Endothelial cell of umbilical vein (primary cell): ENCODE results near the gene NUAK1.

Experiments
- EZH2 ChIP-seq: IDR thresholded peaks from 2 replicates; pipeline ENCODE4 v1.6.1; 2012; ENCODE audit warnings: borderline replicate concordance, low read depth, mild to moderate bottlenecking, moderate library complexity, low read length, inconsistent platforms; ENCODE audit not compliant: severe bottlenecking
- GATA2 ChIP-seq: IDR thresholded peaks from 2 replicates; pipeline ENCODE4 v1.7.0; 2011; ENCODE audit warnings: low read depth, mild to moderate bottlenecking, moderate library complexity, mixed read lengths, low read length; ENCODE audit not compliant: insufficient read length, insufficient read depth
- POLR2A ChIP-seq: IDR thresholded peaks from 2 replicates; pipeline ENCODE4 v1.6.1; 2012; ENCODE audit warnings: low read depth, mild to moderate bottlenecking, control low read depth, low read length
- POLR2AphosphoS5 ChIP-seq: IDR thresholded peaks from 2 replicates; pipeline ENCODE4 v1.6.1; 2012; ENCODE audit warnings: low read depth, mild to moderate bottlenecking, control low read depth, low read length, moderate library complexity; ENCODE audit not compliant: insufficient read depth
- TF ChIP-seq, protein P1 (sequence below), 2 donors: IDR thresholded peaks; 1 replicate in 1 of 2; 2 replicates in 1 of 2; pipeline ENCODE4 v1.5.1; 2011; ENCODE audit warnings: low read length in 2 of 2, mild to moderate bottlenecking in 2 of 2, moderate library complexity in 2 of 2, control low read depth in 1 of 2, inconsistent platforms in 1 of 2, low read depth in 1 of 2; ENCODE audit not compliant: insufficient read depth in 1 of 2; ENCODE audit errors: extremely low read depth in 1 of 2

DNA sequence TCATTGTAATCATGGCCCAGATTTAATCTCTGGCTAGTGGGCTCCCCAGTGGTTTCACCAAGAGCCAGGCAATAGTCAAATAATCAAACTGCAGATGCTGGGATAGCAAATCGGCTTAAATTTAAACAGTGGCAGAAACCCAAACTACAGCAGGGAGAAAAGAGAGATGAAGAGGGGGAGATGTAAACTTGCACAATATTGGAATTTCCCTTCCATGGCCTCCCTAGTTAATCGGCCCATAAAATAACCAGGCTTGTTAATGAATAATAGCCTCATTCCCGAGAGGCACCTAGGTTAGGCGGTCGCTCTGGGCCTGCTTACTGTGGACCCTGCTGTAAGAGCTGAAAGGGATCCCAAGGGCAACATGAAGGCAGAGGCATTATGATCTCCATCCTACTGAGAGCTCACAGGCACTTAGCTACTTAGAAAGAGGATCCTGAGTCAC is 116.2 kb downstream of the NUAK1 start:
- TF ChIP-seq GATA2 (no peak), POLR2A (no peak), POLR2AphosphoS5 (no peak), EZH2 (no peak)
- TF ChIP-seq, protein P1, sequence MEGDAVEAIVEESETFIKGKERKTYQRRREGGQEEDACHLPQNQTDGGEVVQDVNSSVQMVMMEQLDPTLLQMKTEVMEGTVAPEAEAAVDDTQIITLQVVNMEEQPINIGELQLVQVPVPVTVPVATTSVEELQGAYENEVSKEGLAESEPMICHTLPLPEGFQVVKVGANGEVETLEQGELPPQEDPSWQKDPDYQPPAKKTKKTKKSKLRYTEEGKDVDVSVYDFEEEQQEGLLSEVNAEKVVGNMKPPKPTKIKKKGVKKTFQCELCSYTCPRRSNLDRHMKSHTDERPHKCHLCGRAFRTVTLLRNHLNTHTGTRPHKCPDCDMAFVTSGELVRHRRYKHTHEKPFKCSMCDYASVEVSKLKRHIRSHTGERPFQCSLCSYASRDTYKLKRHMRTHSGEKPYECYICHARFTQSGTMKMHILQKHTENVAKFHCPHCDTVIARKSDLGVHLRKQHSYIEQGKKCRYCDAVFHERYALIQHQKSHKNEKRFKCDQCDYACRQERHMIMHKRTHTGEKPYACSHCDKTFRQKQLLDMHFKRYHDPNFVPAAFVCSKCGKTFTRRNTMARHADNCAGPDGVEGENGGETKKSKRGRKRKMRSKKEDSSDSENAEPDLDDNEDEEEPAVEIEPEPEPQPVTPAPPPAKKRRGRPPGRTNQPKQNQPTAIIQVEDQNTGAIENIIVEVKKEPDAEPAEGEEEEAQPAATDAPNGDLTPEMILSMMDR (IDR thresholded peaks at IDR 0.05; ENCODE audit: extremely low read depth in 1 of 2, insufficient read depth in 1 of 2, low read depth in 1 of 2, low read length in 2 of 2), result no peak
